Thyroid gland (tissue), 4 donors: ENCODE data around the gene GRIK5.

Source experiments
- POLR2A ChIP-seq, 2 donors: fragments of 450-650 bp; IDR thresholded peaks; one replicate each; pipeline ENCODE4 v1.6.1; 2017; ENCODE audit warnings: antibody characterized with exemption in 2 of 2, mild to moderate bottlenecking in 2 of 2, moderate library complexity in 1 of 2
- TF ChIP-seq, protein P1 (sequence below), 6 experiments: fragments of 200-600 bp in 3 of 6; fragments of 450-650 bp in 3 of 6; sonication (generic) in 3 of 6; IDR thresholded peaks; one replicate each; pipeline ENCODE4 v1.5.1; 2016 to 2019; ENCODE audit warnings: antibody characterized with exemption in 6 of 6, mild to moderate bottlenecking in 2 of 6, inconsistent platforms in 1 of 6, moderate library complexity in 1 of 6

DNA sequence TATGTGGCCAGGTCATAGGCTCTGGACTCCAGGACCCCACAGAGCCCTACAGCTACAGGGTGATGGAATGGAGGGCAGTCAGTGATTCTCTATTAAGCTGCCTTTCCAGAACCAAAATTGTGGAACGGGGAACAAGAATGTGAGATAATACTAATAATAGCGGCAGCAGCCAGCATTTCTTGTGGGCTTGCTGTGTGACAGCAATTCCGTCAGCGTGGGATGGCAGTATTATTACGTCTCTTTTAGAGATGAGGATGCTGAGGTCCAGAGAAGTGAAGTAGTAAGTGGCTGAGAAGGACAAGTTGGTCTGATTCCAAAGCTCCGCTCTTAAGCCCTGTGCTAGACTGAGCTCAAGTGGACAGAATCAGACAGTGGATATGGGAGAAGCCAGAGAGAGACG is 24.4 kb downstream of the GRIK5 start:
- TF ChIP-seq, protein P1, sequence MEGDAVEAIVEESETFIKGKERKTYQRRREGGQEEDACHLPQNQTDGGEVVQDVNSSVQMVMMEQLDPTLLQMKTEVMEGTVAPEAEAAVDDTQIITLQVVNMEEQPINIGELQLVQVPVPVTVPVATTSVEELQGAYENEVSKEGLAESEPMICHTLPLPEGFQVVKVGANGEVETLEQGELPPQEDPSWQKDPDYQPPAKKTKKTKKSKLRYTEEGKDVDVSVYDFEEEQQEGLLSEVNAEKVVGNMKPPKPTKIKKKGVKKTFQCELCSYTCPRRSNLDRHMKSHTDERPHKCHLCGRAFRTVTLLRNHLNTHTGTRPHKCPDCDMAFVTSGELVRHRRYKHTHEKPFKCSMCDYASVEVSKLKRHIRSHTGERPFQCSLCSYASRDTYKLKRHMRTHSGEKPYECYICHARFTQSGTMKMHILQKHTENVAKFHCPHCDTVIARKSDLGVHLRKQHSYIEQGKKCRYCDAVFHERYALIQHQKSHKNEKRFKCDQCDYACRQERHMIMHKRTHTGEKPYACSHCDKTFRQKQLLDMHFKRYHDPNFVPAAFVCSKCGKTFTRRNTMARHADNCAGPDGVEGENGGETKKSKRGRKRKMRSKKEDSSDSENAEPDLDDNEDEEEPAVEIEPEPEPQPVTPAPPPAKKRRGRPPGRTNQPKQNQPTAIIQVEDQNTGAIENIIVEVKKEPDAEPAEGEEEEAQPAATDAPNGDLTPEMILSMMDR (IDR thresholded peaks at IDR 0.05) = no peak
- no peak for TF ChIP-seq POLR2A (IDR thresholded peaks at IDR 0.05)
